DND-41 (cell line): ENCODE data around the gene TSN.

Experiments used
- ATAC-seq: fragments of 200-7000 bp; cut with Tn5 transposase; 3 replicates; pipeline ENCODE4 v1.9.1; 2021; ENCODE audit warnings: low read depth; ENCODE audit not compliant: insufficient read depth
- DNase-seq: peaks from one replicate; pipeline ENCODE4 v3.0.0-alpha.2; 2020
- H2AFZ ChIP-seq: 2 replicates; pipeline ENCODE4 v1.6.0; 2012; ENCODE audit warnings: low read depth, low read length
- H3K27ac ChIP-seq: 2 replicates; pipeline ENCODE4 v1.5.1; 2012; ENCODE audit warnings: low read length, inconsistent platforms
- H3K27me3 ChIP-seq: fragments of 200-600 bp; sonication (generic); 2 replicates; pipeline ENCODE4 v1.6.0; 2012; ENCODE audit warnings: low read length, mild to moderate bottlenecking, inconsistent platforms; ENCODE audit not compliant: insufficient read depth, poor library complexity
- H3K36me3 ChIP-seq: 2 replicates; pipeline ENCODE4 v1.5.1; 2012; ENCODE audit warnings: low read length, inconsistent platforms; ENCODE audit not compliant: insufficient read depth
- H3K4me1 ChIP-seq: 2 replicates; pipeline ENCODE4 v1.5.1; 2012; ENCODE audit warnings: mild to moderate bottlenecking, low read length; ENCODE audit not compliant: insufficient read depth
- H3K4me2 ChIP-seq: 2 replicates; pipeline ENCODE4 v1.6.0; 2012; ENCODE audit warnings: mild to moderate bottlenecking, moderate library complexity, low read length, inconsistent platforms; ENCODE audit not compliant: insufficient read depth
- H3K4me3 ChIP-seq, 2 experiments: fragments of 200-600 bp in 1 of 2; shearing (Covaris generic) in 1 of 2; 2 replicates each; pipeline ENCODE4 v1.5.1; 2012 to 2016; ENCODE audit warnings: inconsistent platforms in 2 of 2, low read length in 2 of 2, mild to moderate bottlenecking in 2 of 2, low read depth in 1 of 2, moderate library complexity in 1 of 2
- H3K79me2 ChIP-seq: 2 replicates; pipeline ENCODE4 v1.6.0; 2012; ENCODE audit warnings: low read length, inconsistent platforms; ENCODE audit not compliant: insufficient read depth
- H3K9ac ChIP-seq: 2 replicates; pipeline ENCODE4 v1.6.0; 2012; ENCODE audit warnings: low read depth, mild to moderate bottlenecking, inconsistent platforms, low read length, moderate library complexity
- H3K9me3 ChIP-seq: 2 replicates; pipeline ENCODE4 v1.5.1; 2012; ENCODE audit warnings: low read length, moderate library complexity, mild to moderate bottlenecking, inconsistent platforms; ENCODE audit not compliant: insufficient read depth, severe bottlenecking
- H4K20me1 ChIP-seq: 2 replicates; pipeline ENCODE4 v1.6.0; 2012; ENCODE audit warnings: low read length; ENCODE audit not compliant: insufficient read depth
- CTCF ChIP-seq: IDR thresholded peaks from 2 replicates; pipeline ENCODE4 v1.5.1; 2012; ENCODE audit warnings: borderline replicate concordance, low read length, moderate library complexity, mild to moderate bottlenecking; ENCODE audit not compliant: poor library complexity, severe bottlenecking; ENCODE audit errors: extremely low read depth
- EZH2 ChIP-seq: IDR thresholded peaks from 3 replicates; pipeline ENCODE4 v1.6.1; 2012; ENCODE audit warnings: borderline replicate concordance, low read depth, mild to moderate bottlenecking, moderate library complexity, low read length, inconsistent platforms; ENCODE audit not compliant: severe bottlenecking

TSN gene

DNA sequence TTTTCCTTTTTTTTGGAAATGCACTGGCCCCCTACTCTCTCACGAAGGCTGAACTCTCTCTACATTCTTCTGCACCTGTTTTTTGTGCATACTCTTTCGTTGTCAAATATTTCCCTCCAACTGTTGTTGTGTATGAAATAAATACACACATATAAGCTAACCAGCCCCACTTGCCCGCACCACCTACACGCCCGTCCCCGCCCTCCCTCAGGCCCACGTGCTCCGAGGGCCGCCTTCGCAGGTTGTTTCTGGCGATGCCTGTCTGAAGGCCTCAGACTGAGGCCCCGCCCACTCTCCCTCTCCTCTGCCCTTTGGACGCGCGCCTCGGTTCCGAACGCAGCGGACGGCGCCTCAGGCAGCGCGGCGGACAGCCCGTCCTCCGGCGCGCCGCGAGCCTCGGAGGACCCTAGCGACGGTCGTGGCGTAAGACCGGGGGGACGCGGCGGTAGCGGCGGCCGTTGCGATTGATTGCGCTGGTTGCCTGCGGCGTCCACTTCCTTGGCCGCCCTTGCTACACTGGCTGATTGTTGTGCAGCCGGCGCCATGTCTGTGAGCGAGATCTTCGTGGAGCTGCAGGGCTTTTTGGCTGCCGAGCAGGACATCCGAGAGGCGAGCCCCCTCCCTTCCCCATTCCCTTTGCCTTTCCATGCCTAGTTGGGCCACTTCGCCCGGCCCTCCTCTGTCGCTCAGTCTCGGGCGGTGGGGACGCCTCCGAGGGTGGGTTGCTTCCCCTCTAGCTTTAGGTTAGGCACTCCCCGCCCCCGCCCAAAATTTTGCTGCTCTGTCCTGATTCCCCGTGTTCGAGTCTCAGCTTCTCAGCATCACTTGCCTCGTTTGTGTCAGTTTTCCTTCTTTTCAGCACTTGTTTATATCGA lies at the start of gene TSN:
TSN (plus strand) TSS at position 415 of the 875 bp plus-strand sequence; CDS start at position 544, 129 bp downstream.
- peak within 1 kb of the TSS; percentile 79 for H3K27ac ChIP-seq
- H3K9ac ChIP-seq, result peak within 1 kb of the TSS; percentile 64
- peak; percentile 98 for DNase-seq
- peak within 1 kb of the TSS; percentile 63 to 79; a peak in 3 of 4 replicates for H3K4me3 ChIP-seq
- H3K27me3 ChIP-seq, result no peaks in the 10 kb centered on the region
- ATAC-seq, result peak; percentile 99
- H2AFZ ChIP-seq, result peak within 1 kb of the TSS; percentile 86
- H3K79me2 ChIP-seq, result peaks cover 57% of the 10 kb centered on the region
- TF ChIP-seq CTCF, result no peak
- TF ChIP-seq EZH2, result no peak
- H3K4me2 ChIP-seq, result peak within 1 kb of the TSS; percentile 87
- H3K9me3 ChIP-seq, result no peaks in the 10 kb centered on the region
- H4K20me1 ChIP-seq, result no peaks in the 10 kb centered on the region
- peaks cover 27% of the 10 kb centered on the region for H3K36me3 ChIP-seq
- peaks cover 34% of the 10 kb centered on the region for H3K4me1 ChIP-seq

- no peak overlapping the region for H3K9ac ChIP-seq
- no peak overlapping the region for H2AFZ ChIP-seq
- H3K4me1 ChIP-seq, result no peaks in the 10 kb centered on the region
- H3K4me2 ChIP-seq, result no peak overlapping the region
- no peaks in the 10 kb centered on the region for H3K9me3 ChIP-seq
- no peak for DNase-seq
- H3K4me3 ChIP-seq, result no peak overlapping the region
- no peaks in the 10 kb centered on the region for H3K27me3 ChIP-seq
- TF ChIP-seq CTCF, result no peak
- no peak for TF ChIP-seq EZH2
- H3K79me2 ChIP-seq, result no peaks in the 10 kb centered on the region
- no peaks in the 10 kb centered on the region for H4K20me1 ChIP-seq
- no peaks in the 10 kb centered on the region for H3K36me3 ChIP-seq
- ATAC-seq, result no peak
- H3K27ac ChIP-seq, result no peak overlapping the region
These were observed 49.5 kb upstream of the TSN start for GRCh38 chr2:121705958-121706357.

GRCh38 chr2:121707344-121707919 lies 48.0 kb upstream of the TSN start:
- TF ChIP-seq EZH2 (no peak), CTCF (no peak)
- Histone ChIP-seq H3K4me3 (no peak overlapping the region), H3K79me2 (no peaks in the 10 kb centered on the region), H3K36me3 (no peaks in the 10 kb centered on the region), H3K9me3 (no peaks in the 10 kb centered on the region), H3K27me3 (no peaks in the 10 kb centered on the region), H3K9ac (no peak overlapping the region), H3K4me2 (no peak overlapping the region), H4K20me1 (no peaks in the 10 kb centered on the region), H3K27ac (no peak overlapping the region), H2AFZ (no peak overlapping the region), H3K4me1 (no peaks in the 10 kb centered on the region)
- ATAC-seq (no peak), DNase-seq (no peak)
